ENCODE data around the gene FZD2. TPM values are rescaled to one million over a fixed set of nuclear protein-coding genes. Genes with fewer than 3 reads are reported as not detected.

FZD2 gene
- total RNA-seq, 2 experiments from 2014 or later: not detected

GRCh38 chr17:44539673-44540072 lies 17.6 kb upstream of the FZD2 start:
- H3K9me3 Mint-ChIP-seq: no peaks in the 10 kb centered on the region
- TF ChIP-seq CTCF (IDR thresholded peaks at IDR 0.05): no peak
- ATAC-seq (ENCODE audit: poor library complexity): no peak
- POLR2A ChIA-PET: no interaction called here
- no peak overlapping the region for H3K4me3 Mint-ChIP-seq
- H3K9me3 ChIP-seq (ENCODE audit: control insufficient read depth in 1 of 2, insufficient read depth in 1 of 2, low read length in 2 of 2): no peaks in the 10 kb centered on the region
- no peak overlapping the region for H3K27ac ChIP-seq (ENCODE audit: low read depth in 1 of 2, low read length in 2 of 2)
- H3K4me3 ChIP-seq (ENCODE audit: low read length): no peak overlapping the region
- no peaks in the 10 kb centered on the region for H3K4me1 ChIP-seq (ENCODE audit: insufficient read depth, low read length)
- no peaks in the 10 kb centered on the region for H3K36me3 ChIP-seq (ENCODE audit: insufficient read depth, low read length)
- CTCF ChIA-PET: no interaction called here
- H3K4me1 Mint-ChIP-seq (ENCODE audit: low read depth): no peaks in the 10 kb centered on the region
- no peak overlapping the region for H3K27ac Mint-ChIP-seq
- peaks cover 0 to 6% of the 10 kb centered on the region in 2 experiments for H3K27me3 ChIP-seq (ENCODE audit: control insufficient read depth in 1 of 2, insufficient read depth in 2 of 2, low read length in 2 of 2)
- H3K36me3 Mint-ChIP-seq (ENCODE audit: low read depth): no peaks in the 10 kb centered on the region
- H3K27me3 Mint-ChIP-seq: peaks cover 38% of the 10 kb centered on the region
- intact Hi-C loops (cut with DNase I, micrococcal nuclease): loop anchor here in 1 of 2 experiments (10.0 kb wide), 1 partner anchor 325 kb away; no protein-coding TSS in a partner anchor
- no peak for DNase-seq

GRCh38 chr17:44540246-44541084 lies 16.8 kb upstream of the FZD2 start:
- no peak for ATAC-seq (ENCODE audit: poor library complexity)
- Histone ChIP-seq H3K27me3 (ENCODE audit: control insufficient read depth in 1 of 2, insufficient read depth in 2 of 2, low read length in 2 of 2) (peaks cover 0 to 6% of the 10 kb centered on the region in 2 experiments), H3K36me3 (ENCODE audit: insufficient read depth, low read length) (no peaks in the 10 kb centered on the region), H3K4me1 (ENCODE audit: insufficient read depth, low read length) (no peaks in the 10 kb centered on the region), H3K9me3 (ENCODE audit: control insufficient read depth in 1 of 2, insufficient read depth in 1 of 2, low read length in 2 of 2) (no peaks in the 10 kb centered on the region), H3K4me3 (ENCODE audit: low read length) (no peak overlapping the region), H3K27ac (ENCODE audit: low read depth in 1 of 2, low read length in 2 of 2) (no peak overlapping the region)
- Mint-ChIP-seq H3K27ac (no peak overlapping the region), H3K27me3 (peaks cover 45% of the 10 kb centered on the region), H3K9me3 (no peaks in the 10 kb centered on the region), H3K4me3 (no peak overlapping the region), H3K4me1 (ENCODE audit: low read depth) (no peaks in the 10 kb centered on the region), H3K36me3 (ENCODE audit: low read depth) (no peaks in the 10 kb centered on the region)
- DNase-seq: no peak
- no peak for TF ChIP-seq CTCF (IDR thresholded peaks at IDR 0.05)
- ChIA-PET POLR2A (no interaction called here), CTCF (no interaction called here)
- intact Hi-C loops (cut with DNase I, micrococcal nuclease): no loop called here

- H3K27ac Mint-ChIP-seq: no peak overlapping the region
- Histone ChIP-seq H3K27ac (ENCODE audit: low read depth in 1 of 2, low read length in 2 of 2) (no peak overlapping the region), H3K27me3 (ENCODE audit: control insufficient read depth in 1 of 2, insufficient read depth in 2 of 2, low read length in 2 of 2) (peaks cover 0 to 6% of the 10 kb centered on the region in 2 experiments), H3K9me3 (ENCODE audit: control insufficient read depth in 1 of 2, insufficient read depth in 1 of 2, low read length in 2 of 2) (no peaks in the 10 kb centered on the region), H3K4me1 (ENCODE audit: insufficient read depth, low read length) (no peaks in the 10 kb centered on the region), H3K36me3 (ENCODE audit: insufficient read depth, low read length) (no peaks in the 10 kb centered on the region), H3K4me3 (ENCODE audit: low read length) (no peak overlapping the region)
- ATAC-seq (ENCODE audit: poor library complexity) (no peak), DNase-seq (no peak)
- intact Hi-C loops (cut with DNase I, micrococcal nuclease): no loop called here
- H3K27me3 Mint-ChIP-seq: peaks cover 58% of the 10 kb centered on the region
- POLR2A ChIA-PET: no interaction called here
- no peak overlapping the region for H3K4me3 Mint-ChIP-seq
- CTCF ChIA-PET: no interaction called here
- H3K36me3 Mint-ChIP-seq (ENCODE audit: low read depth): no peaks in the 10 kb centered on the region
- H3K4me1 Mint-ChIP-seq (ENCODE audit: low read depth): no peaks in the 10 kb centered on the region
- H3K9me3 Mint-ChIP-seq: no peaks in the 10 kb centered on the region
- no peak for TF ChIP-seq CTCF (IDR thresholded peaks at IDR 0.05)
Measured at GRCh38 chr17:44541884-44542581, 15.3 kb upstream of the FZD2 start.
